Hepatocyte (in vitro differentiated cells): ENCODE results near the gene PIK3R6.

Source experiments
- EZH2 ChIP-seq: fragments of 200-600 bp; sonication (generic); IDR thresholded peaks from 2 replicates; pipeline ENCODE4 v1.6.1; 2016; ENCODE audit warnings: antibody characterized with exemption, mild to moderate bottlenecking, borderline replicate concordance
- EZH2phosphoT487 ChIP-seq: fragments of 200-600 bp; sonication (generic); IDR thresholded peaks from one replicate; pipeline ENCODE4 v1.6.1; 2018; ENCODE audit warnings: antibody characterized with exemption, mild to moderate bottlenecking, low read depth, moderate library complexity; ENCODE audit not compliant: unreplicated experiment, severe bottlenecking
- TF ChIP-seq, protein P1 (sequence below): fragments of 200-600 bp; sonication (generic); IDR thresholded peaks from 2 replicates; pipeline ENCODE4 v1.5.1; 2016; ENCODE audit warnings: antibody characterized with exemption, mild to moderate bottlenecking; ENCODE audit not compliant: poor library complexity

DNA sequence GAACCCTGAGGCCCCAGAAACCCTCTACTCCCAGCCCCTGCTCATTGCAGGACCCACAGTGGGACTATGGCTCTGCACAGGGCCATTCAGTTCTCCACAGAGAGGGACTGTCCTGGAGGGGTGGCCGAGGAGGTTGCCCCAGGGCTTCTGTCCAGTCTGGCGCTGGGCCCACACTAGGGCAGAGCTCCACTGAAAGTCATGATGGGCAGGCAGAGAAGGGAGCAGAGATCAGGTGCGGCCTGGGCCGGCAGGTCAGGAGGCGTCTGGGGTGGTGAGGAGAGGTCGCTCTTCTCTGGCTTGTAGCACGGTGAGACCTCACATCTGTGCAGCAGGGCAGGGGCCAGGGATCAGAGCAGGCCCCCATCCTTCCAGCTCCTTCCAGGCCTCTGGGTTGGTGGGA is 13.0 kb upstream of the PIK3R6 start:
- TF ChIP-seq, protein P1, sequence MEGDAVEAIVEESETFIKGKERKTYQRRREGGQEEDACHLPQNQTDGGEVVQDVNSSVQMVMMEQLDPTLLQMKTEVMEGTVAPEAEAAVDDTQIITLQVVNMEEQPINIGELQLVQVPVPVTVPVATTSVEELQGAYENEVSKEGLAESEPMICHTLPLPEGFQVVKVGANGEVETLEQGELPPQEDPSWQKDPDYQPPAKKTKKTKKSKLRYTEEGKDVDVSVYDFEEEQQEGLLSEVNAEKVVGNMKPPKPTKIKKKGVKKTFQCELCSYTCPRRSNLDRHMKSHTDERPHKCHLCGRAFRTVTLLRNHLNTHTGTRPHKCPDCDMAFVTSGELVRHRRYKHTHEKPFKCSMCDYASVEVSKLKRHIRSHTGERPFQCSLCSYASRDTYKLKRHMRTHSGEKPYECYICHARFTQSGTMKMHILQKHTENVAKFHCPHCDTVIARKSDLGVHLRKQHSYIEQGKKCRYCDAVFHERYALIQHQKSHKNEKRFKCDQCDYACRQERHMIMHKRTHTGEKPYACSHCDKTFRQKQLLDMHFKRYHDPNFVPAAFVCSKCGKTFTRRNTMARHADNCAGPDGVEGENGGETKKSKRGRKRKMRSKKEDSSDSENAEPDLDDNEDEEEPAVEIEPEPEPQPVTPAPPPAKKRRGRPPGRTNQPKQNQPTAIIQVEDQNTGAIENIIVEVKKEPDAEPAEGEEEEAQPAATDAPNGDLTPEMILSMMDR = no peak
- TF ChIP-seq EZH2phosphoT487 = no peak
- TF ChIP-seq EZH2 = no peak
